ENCODE results near the gene CDKL1.

- TF ChIP-seq PKNOX1 (IDR thresholded peaks at IDR 0.05) (no peak), CTBP1 (IDR thresholded peaks at IDR 0.05; ENCODE audit: borderline replicate concordance) (no peak), TARDBP (IDR thresholded peaks at IDR 0.05) (no peak), FOXA1 (IDR thresholded peaks at IDR 0.05) (no peak), SP1 (IDR thresholded peaks at IDR 0.05) (no peak), FOXM1 (IDR thresholded peaks at IDR 0.05; ENCODE audit: borderline replicate concordance) (no peak), NFRKB (IDR thresholded peaks at IDR 0.05) (no peak), BHLHE40 (IDR thresholded peaks at IDR 0.05; ENCODE audit: borderline replicate concordance) (no peak)
Measured at GRCh38 chr14:50348933-50349332, 47.7 kb downstream of the CDKL1 start.
